GM21447 (cell line): ENCODE measurements around the gene KCNB1.

Experiments used
- ATAC-seq: cut with Tn5 transposase; IDR thresholded peaks from one replicate; pipeline ENCODE4 v1.9.1; 2021; ENCODE audit not compliant: unreplicated experiment

KCNB1 gene

GRCh38 chr20:49471397-49471796 is 11.1 kb downstream of the KCNB1 start:
- no peak for ATAC-seq

- ATAC-seq, result no peak
Measured at GRCh38 chr20:49470922-49471321, 11.5 kb downstream of the KCNB1 start.

- no peak for ATAC-seq
Measured at GRCh38 chr20:49469060-49469459, 13.4 kb downstream of the KCNB1 start.

GRCh38 chr20:49468412-49468811 is 14.1 kb downstream of the KCNB1 start:
- ATAC-seq, result no peak

GRCh38 chr20:49466114-49466912 is 16.2 kb downstream of the KCNB1 start:
- ATAC-seq, result no peak

- no peak for ATAC-seq
Measured at GRCh38 chr20:49464556-49464955, 17.9 kb downstream of the KCNB1 start.

- no peak for ATAC-seq
Measured at GRCh38 chr20:49462626-49463025, 19.8 kb downstream of the KCNB1 start.

- no peak for ATAC-seq
Measured at GRCh38 chr20:49461894-49462620, 20.4 kb downstream of the KCNB1 start.

GRCh38 chr20:49460916-49461315 is 21.6 kb downstream of the KCNB1 start:
- no peak for ATAC-seq

- no peak for ATAC-seq
Measured at GRCh38 chr20:49460131-49460530, 22.3 kb downstream of the KCNB1 start.

- ATAC-seq, result no peak
Measured at GRCh38 chr20:49459684-49460083, 22.8 kb downstream of the KCNB1 start.

- ATAC-seq, result no peak
Measured at GRCh38 chr20:49457444-49457843, 25.0 kb downstream of the KCNB1 start.

GRCh38 chr20:49456646-49457045 is 25.8 kb downstream of the KCNB1 start:
- no peak for ATAC-seq

- ATAC-seq, result no peak
Measured at GRCh38 chr20:49455691-49456090, 26.8 kb downstream of the KCNB1 start.

GRCh38 chr20:49452011-49452482 is 30.4 kb downstream of the KCNB1 start:
- ATAC-seq, result no peak

- ATAC-seq, result no peak
Measured at GRCh38 chr20:49450281-49450721, 32.2 kb downstream of the KCNB1 start.

- ATAC-seq, result no peak
Measured at GRCh38 chr20:49448917-49449316, 33.6 kb downstream of the KCNB1 start.

GRCh38 chr20:49447946-49448809 is 34.3 kb downstream of the KCNB1 start:
- no peak for ATAC-seq

GRCh38 chr20:49447364-49447763 is 35.1 kb downstream of the KCNB1 start:
- no peak for ATAC-seq

GRCh38 chr20:49446808-49447207 is 35.7 kb downstream of the KCNB1 start:
- ATAC-seq, result no peak

GRCh38 chr20:49446080-49446479 is 36.4 kb downstream of the KCNB1 start:
- ATAC-seq, result no peak
